HG03159 (cell line): Measurements from ENCODE around the gene TRABD2B.

Source experiments
- ATAC-seq: cut with Tn5 transposase; IDR thresholded peaks from one replicate; pipeline ENCODE4 v1.9.1; 2021; ENCODE audit warnings: mild to moderate bottlenecking, moderate library complexity; ENCODE audit not compliant: unreplicated experiment

Gene TRABD2B

DNA sequence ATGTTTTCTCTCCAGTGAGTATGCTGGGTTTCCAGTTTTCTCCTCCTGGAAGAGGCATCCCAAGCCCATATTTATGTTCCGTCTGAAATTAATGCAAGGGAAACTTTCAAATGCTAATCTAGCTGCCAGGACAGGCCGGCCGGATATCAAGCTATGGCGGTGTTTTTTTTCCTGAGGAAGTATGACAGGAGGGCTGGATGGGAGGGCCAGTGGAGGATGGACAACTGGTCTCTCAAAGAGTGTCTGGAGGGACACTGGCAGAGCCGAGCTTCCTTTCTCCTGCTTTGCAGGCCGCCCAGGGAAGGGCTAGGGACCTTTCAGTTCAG, 212.7 kb downstream of the TRABD2B start:
- ATAC-seq: no peak

DNA sequence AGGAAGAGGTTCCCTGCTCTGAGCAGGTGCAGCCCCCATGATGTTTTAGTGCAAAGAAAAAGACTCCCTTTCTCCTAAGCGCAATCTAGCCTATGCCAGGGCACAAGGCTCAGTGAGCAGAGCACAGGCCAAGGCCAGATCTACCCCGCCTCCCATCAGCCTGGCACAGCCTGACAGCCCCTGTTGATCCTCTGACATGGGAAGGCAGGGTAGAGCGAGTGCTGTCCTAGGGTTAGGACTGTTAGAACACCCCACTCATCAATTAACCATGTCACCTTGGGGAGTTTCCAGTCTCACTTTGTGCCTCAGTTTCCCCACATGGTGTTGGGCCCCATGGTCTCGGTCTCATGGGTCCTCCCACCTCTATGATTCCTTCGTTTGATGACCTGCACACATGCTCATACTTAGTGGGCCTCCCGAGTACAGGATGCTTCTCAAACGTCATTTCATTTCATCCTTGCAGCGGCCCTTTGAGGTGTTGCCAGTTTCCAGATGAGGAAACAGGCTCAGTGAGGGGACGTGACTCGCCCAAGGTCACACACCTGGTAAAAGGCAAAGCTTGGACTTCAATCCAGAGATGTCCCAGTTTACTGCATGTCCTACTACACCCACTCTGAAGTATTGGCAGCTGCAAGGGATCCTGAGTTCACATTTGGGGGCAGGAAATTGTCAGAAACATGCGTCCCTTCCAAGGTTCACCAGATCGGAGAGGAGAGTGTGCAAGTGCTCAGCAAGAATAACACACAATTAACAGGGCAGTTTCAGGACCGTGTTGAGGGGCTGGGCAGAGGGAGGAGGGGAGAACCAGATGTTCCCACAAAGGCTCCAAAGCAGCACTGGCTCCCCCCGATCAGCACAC, 213.3 kb downstream of the TRABD2B start:
- no peak for ATAC-seq

DNA sequence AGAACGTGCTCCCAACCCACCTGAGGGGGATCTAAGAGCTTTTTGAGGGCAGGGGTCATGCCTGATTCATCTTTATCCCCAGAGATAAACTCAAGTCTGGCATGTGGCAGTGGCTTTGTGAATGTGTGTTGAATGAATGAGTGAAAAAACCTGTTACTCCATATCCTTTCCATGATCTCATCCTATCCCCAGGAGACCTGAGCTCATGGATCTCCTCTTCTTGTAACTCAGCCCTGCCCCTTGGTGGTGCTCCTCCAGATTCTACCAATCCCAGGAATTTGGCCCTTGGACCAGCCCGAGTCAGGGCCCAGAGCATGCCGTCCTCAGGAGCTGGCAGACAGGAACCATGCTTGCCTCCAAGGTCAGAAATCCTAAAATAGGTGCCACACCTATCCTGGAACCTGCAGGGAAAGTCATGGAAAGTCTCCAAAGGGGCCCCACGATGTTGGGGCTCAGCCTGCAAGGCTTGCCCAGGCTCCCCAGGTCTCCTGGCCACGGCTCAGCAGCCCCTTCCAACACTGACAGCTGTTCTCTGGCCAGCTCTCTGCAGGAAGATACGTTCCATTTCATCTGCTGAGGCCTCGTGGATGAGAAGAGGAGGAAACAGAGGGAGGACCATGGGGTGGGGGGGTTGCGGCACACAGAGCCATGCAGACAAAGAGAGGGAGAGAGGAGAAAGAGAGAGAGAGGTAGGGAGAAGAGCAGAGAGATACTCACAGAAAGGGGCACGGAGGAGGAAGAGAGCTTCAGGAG, 214.6 kb downstream of the TRABD2B start:
- ATAC-seq: no peak

DNA sequence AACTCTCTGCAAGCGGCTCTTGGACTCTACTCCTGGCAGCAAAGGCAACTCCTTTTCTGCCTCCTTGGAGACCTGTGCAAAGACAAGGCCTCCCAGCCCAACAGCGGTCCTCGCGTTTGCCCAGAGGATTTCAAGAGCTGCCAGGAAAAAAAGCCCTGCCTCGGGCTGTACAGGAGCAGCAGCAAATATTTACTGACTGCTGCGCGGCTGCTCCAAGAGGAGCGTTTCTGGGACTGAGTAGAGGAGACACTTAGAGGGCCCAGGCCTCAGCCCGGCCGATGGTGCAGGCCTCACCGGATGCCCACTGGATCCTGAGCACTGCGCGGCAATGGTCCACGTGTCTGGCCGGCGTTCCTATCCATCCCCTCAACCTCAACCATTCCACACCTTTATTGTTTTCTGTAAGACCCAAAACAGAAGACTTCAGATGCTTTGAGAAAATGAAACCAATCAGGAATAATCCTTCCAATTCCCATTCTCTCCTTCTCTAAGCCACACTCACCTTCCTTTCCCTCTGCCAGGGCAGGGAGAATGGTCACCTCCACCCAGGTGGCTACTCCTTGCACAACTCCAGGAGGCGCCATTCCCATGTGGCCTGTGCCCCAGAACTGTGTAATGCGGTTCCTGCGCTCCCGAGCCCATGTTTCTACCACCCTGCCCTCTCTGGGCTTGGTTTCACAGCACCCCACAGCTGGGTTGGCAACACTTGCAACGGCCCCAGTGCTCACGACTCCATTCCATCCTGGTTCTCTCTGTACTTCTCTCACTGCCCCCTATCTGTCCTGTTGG, 215.8 kb downstream of the TRABD2B start:
- no peak for ATAC-seq

DNA sequence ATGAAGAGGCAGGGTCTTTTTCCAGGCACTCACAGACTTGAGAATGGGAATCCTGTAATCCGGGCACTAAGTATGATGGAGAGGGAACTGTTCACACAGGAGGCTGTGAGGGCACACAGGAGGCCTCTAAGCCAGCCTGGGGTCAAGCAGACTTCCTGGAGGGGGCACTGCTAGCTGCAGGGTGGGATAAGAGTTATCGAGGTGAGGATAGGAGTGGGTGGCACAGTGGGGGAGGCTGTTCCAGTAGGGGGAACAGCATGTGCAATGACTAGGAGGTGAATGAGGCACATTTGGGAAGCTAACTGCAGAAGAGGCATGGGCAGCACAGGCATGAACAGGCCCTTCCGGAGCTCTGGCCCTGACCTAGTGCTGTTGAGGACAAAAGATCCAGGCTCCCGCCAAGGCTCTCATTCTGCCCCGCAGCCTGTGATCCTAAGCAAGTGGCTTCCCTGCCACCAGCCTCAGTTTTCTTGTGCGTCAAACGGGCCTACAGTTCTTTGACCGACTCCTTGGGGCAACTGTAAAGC, 216.7 kb downstream of the TRABD2B start:
- ATAC-seq: no peak

DNA sequence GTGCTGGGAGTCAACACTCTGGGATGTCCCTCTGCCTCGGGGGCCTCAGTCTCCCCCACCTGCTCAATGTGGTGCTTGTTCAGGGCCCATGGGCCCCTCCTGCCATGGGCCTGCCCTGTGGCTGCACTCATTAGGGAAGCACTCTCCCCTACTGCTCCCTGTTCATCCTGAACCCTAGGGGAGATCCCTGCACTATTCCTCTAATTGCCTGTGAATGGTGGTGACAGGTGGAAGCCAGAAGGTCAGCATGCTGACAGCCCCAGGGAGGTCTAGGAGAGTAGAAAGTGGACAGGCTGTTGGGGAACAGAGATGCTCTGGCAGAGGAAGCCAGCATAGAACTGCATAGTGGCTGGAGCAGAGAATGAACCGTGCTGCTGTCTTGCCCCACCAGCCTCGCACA, 217.6 kb downstream of the TRABD2B start:
- no peak for ATAC-seq

DNA sequence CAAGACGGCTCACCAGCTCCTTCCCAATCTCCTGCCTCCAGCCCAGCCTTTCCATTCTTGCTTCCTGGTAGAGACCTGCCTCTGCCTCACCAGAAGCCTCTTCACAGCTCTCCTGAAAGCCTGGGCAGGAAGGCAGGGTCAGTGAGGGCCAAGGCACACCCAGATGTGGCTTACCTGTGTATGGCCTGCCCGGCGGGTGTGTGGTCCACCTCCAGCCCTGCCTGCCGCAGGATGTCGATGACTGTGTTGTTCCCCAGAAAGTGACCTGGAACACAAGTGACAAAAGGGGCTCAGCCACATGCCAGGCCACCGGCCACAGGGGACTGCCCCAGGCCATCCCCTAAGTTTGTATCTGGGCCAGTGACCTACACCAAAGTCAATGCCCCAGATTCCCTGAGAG, 218.9 kb downstream of the TRABD2B start:
- no peak for ATAC-seq

DNA sequence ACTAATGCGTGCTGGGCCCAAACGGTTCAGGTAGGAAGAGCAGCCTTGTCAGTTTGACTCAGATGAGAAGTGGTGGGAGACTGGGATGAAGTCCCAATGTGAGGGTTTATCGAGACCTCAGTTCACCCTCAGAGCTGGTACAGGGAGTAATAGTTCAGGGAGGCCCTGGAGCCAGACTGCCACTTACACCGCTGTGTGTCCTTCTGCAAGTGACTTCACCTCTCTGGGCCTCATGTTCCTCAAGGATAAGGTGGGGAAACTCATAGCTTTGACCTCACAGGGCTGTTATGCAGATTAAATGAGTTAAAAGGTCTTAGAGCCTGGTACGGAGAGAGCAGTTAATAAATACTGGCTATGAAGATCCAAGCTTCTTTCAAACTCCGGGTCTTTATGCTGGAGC, 219.9 kb downstream of the TRABD2B start:
- no peak for ATAC-seq

DNA sequence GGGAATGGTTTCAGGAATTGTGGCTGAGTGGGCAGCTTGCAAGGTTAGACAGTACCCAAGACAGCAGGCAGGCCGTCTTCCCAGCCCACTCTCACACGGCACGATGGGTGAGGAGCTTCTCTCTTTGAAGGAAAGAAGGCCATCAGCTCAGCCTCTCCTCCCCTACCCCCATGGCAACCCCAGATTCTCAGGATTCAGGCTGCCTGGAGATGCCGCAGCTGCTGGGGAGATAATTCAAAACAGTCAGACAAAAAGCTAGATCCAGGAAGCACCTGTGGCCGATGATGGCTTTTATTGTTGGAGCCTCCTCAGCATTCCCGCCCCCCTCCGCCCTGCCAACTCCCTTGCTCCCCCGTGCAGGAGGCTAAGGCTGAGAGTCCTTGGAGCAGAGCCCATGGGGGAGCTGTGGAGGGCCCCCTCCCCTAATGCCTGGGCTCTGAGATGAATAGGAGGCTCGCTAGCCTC, 220.5 kb downstream of the TRABD2B start:
- no peak for ATAC-seq

DNA sequence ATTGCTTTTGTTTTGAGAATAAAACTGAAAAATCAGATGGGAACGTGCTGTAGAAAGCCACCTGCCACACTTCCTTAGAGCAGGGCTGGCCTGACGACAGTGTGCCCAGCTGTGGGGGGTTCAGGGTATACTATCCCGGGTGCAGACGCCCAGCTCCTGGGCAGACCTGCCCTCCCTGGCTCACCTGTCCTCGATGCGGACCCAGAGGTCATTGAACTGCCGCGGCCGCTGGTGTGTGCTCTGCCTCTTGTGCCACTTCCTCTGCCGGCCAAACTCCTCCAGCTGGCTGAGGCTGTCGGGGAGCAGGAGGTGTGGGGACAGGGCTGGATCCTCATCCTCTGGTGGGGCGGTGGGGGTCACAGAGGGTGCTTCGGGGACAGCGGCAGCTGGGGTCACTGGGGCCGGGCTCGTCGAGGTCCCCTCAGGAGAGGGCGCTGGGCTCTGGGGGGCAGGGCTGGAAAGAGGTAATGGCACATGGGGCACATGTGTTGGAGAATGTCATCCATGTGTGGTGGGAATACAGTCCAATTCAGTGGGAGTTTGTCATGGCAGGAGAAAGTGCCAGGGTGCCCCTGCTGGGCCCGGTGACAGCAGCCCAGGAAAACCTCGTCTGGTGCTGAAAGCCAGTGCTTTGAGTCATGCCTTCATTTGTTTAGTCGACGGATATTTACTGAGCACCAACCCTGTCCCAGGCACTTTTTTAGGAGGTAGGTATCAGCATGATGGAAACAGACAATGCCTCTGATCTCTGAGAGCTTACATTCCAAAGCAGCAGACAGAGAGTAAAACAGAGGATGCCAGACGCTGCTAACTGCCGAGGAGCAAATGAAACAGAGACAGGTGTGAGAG, 222.0 kb downstream of the TRABD2B start:
- no peak for ATAC-seq

DNA sequence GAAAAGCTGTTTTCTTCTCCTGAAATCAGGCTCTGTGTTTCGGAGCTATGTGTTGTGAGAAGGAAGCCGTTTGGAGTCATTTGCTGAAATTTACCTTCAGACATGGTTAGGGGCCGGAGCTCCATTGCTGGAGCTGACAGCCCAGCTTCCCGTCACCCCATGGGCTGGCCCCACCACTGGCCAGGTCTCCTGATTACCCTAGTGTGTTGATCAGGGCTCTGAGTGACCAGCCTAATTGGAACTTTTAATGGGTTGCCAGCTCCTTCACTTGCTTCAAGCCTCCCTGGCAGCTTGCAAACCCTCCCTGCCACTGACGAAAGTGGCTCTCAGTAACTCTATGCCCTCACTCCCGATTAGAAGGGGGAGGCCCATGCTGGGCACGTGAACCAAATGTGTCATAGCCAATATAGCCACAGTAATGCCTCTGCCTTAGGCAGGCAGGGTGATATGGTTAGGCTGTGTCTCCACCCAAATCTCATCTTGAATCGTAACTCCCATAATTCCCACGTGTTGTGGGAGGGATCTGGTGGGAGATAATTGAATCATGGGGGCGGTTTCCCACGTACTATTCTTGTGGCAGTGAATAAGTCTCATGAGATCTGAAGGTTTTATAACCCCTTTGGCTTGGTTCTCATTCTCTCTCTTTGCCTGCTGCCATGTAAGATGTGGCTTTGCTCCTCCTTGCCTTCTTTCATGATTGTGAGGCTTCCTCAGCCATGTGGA, 224.1 kb downstream of the TRABD2B start:
- no peak for ATAC-seq

DNA sequence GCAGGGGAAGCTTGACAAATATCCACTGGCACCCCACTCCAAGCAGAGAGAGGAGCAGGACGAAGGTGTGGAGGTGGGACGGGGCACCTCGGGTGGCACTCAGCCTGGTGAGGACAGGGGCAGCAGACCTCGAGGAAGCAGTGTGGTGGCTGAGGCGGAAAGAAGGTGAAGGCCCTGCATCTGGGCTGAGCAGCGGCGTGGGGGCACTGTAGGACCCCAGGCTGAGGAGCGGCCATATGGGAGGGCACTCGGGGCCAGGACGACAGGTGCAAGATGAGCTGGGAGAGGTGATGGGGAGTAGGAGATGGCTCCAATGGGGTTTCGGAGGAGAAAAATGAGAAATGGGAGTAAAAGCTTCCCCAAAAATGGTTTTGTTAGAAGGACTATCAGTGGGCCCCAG, 224.9 kb downstream of the TRABD2B start:
- ATAC-seq: no peak

DNA sequence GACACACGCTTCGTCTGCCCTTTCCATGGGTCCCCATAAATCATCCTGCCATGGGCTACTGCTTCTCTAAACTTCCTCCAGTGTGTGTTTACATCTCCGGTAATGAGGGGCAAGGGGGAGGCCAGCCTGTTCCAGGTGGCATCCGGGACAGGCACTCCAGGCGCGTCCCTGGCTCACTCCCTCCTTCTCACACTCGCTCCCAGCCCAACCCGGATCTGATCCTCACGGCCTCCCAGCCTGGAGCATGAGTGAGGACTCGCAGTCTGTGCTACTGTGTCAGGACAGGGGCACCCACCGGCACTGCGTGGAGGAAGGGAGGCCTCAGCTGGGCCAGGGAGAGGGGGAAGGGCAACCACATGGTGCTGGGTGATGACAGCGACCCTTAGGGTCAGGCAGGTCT, 225.4 kb downstream of the TRABD2B start:
- no peak for ATAC-seq

DNA sequence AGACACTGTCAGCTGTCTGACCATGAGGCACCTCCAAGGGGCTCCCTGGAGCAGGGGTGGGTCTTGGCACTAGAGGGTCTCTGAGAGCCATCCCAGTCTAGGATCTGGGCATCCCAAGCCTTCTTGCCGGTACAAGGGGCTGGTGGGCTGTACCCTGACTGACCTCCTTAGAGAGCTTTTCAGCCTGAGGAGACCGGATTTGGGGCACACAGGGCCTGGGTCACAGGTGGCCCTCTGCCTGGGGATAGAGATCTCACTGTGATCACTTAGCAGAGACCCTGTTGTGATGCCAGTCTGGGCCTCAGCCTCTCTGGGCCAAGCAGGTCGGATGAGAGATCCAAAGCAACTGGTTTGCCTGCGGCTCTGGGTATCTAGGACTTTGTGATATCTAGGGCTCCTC, 227.2 kb downstream of the TRABD2B start:
- ATAC-seq: no peak

DNA sequence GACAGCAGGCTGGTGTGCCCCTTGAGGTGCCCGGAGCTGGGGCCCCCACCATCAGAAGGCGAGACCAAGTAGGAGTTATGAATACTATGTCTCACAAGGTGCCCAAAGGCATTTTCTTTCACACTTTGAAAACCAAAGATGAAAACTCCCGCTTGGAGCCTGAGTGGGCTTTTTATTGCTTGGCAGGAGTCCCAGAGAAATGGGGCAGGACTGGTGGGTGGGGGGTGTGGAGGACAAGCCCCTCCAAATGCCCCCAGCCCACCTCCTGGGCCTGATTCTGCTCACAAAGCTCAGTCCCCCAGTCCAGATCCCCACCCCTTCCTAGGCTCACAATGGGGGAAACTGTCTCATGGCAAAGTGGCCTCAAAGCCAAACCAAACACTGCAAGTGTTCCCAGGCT, 227.9 kb downstream of the TRABD2B start:
- ATAC-seq: no peak

DNA sequence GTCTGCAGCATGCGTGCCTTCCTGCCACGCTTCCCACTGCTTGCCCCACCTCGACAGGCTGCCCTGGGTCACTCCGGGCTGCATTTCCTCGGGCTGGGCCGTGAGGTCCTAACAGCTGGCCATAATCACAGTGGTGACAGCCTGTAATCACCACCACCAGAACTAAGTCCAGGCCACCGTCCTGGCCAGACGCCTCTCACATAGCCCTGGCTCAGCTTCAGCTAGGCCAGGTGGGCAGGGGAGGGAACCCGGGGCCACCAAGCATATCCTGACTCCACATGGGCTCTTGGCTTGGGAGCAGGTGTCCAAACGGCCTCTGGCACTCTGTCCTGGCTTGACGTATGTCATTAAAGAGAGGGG, 229.5 kb downstream of the TRABD2B start:
- no peak for ATAC-seq

DNA sequence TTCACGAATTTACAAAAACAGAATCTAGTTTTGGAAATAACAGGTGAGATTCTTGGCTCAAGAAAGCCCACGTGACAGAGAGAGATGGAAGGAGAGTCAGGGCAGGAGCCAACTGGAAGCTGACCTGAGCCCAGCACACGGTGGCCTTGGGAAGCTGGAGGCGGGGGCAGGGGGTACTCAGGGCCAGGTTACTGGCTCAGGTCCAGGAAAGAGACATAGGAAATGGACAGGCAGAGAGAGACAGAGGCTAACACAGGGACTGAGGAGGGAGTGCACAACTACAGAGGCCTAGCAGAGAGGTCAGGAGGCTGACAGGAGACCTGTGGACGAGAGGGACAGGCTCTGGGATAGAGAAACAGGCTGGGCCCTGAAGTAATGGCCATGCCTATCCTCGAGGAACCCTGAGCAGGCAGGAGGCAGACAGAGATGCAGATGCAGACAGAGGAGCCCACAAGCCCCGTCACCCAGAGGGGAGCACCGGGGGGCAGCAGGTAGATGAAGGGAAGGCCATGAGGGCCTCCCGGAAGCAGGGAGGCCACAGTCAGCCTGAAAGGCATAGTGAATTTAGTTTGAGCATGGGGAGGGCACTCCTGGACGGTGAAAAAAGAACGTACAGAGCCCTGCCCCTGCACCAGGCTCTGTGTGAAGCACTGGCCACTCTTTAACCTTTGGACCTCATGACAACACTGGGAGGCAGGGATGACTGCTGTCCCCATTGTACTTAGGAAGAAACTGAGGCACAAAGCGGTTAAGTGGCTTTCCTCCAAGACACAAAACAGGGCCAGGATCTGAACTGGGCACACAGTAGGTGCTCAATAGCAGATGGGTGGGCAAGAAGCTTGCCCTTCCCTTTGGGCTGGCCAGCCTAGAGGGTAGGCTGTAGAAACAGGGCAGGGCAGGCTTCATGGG, 230.1 kb downstream of the TRABD2B start:
- no peak for ATAC-seq

DNA sequence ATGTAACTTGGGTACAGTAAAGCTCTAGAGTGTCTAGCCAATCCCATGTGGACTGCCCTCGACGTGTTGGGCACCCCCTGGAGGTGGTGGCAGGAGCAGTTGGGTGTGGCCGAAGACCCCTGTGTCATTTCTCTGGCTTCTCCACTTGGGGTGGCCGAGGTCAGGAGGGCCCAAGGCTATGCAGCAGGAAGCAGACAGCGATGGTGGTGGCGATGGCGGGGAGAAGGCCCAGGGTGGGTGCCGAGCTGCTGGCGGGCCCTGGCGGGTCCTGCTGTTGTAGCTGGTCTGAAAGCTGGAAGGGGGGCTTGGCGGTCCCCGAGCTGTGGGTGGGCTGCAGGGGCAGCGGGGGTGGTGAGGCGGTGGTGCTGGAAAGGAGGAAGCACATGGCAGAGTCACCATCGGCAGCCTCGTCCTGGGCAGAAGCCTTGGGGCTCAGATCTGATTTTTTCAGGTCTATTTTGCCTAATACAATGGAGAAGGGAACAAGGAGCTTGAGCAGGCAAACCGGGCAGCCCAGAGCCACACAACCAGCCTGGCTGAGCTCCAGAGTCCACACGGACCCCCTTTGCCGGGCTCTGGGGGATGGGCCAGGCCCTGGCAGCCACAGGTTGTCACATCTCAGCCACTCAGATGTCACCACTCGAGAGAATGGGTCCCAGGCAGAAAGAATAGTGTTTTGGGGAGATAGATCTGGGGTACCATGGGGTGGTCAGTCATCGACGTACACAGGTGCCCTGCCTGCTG, 231.3 kb downstream of the TRABD2B start:
- ATAC-seq: no peak
